Stomach (tissue), 9 donors: ENCODE measurements around the gene RXRA. TPM values are rescaled to one million over a fixed set of nuclear protein-coding genes. Genes with fewer than 3 reads are reported as not detected.
A peak's percentile ranks its signal among the peaks of the same experiment; 100 is the strongest.

Experiments
- DNase-seq, 2 donors: peaks; one replicate each; pipeline versions ENCODE4 v3.0.0 to v3.0.0-alpha.2; 2013 to 2019
- H3K27ac ChIP-seq, 5 donors: fragments of 200-600 bp in 4 of 5; sonication (generic) in 4 of 5; one replicate each; pipeline ENCODE4 v1.5.1; 2013 to 2019; ENCODE audit warnings: mild to moderate bottlenecking in 1 of 5, moderate library complexity in 1 of 5
- H3K27me3 ChIP-seq, 3 donors: fragments of 200-600 bp; sonication (generic); one replicate each; pipeline ENCODE4 v1.5.1; 2017 to 2019; ENCODE audit warnings: mixed run types in 1 of 3
- H3K36me3 ChIP-seq, 4 donors: fragments of 200-600 bp; sonication (generic); 1 replicate in 3 of 4; 2 replicates in 1 of 4; pipeline ENCODE4 v1.5.1; 2016 to 2019
- H3K4me1 ChIP-seq, 4 donors: fragments of 200-600 bp; sonication (generic); one replicate each; pipeline ENCODE4 v1.5.1; 2016 to 2019
- H3K4me3 ChIP-seq, 4 donors: fragments of 200-600 bp; sonication (generic) in 3 of 4; one replicate each; pipeline ENCODE4 v1.5.1; 2016 to 2019; ENCODE audit warnings: mild to moderate bottlenecking in 1 of 4
- H3K9me3 ChIP-seq, 4 donors: fragments of 200-600 bp; sonication (generic); one replicate each; pipeline ENCODE4 v1.5.1; 2016 to 2019
- EP300 ChIP-seq: sonication (generic); formaldehyde crosslinking; IDR thresholded peaks from one replicate; pipeline ENCODE4 v1.6.1; 2017; ENCODE audit warnings: antibody characterized with exemption
- POLR2A ChIP-seq, 4 donors: fragments of 450-650 bp; IDR thresholded peaks; one replicate each; pipeline ENCODE4 v1.6.1; 2016; ENCODE audit warnings: antibody characterized with exemption in 4 of 4, control low read depth in 2 of 4, mild to moderate bottlenecking in 1 of 4, moderate library complexity in 1 of 4
- POLR2AphosphoS5 ChIP-seq, 3 donors: sonication (generic); formaldehyde crosslinking; IDR thresholded peaks; one replicate each; pipeline ENCODE4 v1.6.1; 2016; ENCODE audit warnings: antibody characterized with exemption in 3 of 3
- WGBS, 5 donors: extraction: QIAGEN DNeasy Blood & Tissue Kit in 3 of 5; methylation state at CpG; one replicate each; pipeline versions ENCODE4 v1.1.5 to v1.1.7; 2013 to 2018; 5-methylcytosine and 5-hydroxymethylcytosine counted together
- intact Hi-C: fragments of 100-400 bp; cut with DNase I; formaldehyde crosslinking; loops from one replicate; pipeline ENCODE4 v1.15.1; 2023; ENCODE audit warnings: low total_unique reads
- polyA plus RNA-seq, 3 donors: library from polyadenylated mRNA; stranded (reverse); fragments of 200-250 nt; gene quantifications; one replicate each; pipeline ENCODE4 v1.2.3, GENCODE V29; 2013
- total RNA-seq, 5 donors: library from RNA; depleted of rRNA; stranded (reverse); fragments of >200 nt; gene quantifications; one replicate each; pipeline versions ENCODE4 v1.1.0 to v1.2.3, GENCODE V29; 2014 to 2016
- TF ChIP-seq, protein P1 (sequence below), 7 experiments: fragments of 450-650 bp in 4 of 7; fragments of 200-600 bp in 3 of 7; sonication (generic) in 3 of 7; IDR thresholded peaks; one replicate each; pipeline ENCODE4 v1.5.1; 2016 to 2019; ENCODE audit warnings: antibody characterized with exemption in 7 of 7, control low read depth in 2 of 7, mild to moderate bottlenecking in 1 of 7
- donor health status: healthy with polysubstance abuse.
- donor health status: Bipolar disorder and iron deficiency.
- donor health status: healthy.

RXRA gene
- total and polyA plus RNA-seq, 8 donors = 14.0 to 68.4 (median 29.3) TPM

DNA sequence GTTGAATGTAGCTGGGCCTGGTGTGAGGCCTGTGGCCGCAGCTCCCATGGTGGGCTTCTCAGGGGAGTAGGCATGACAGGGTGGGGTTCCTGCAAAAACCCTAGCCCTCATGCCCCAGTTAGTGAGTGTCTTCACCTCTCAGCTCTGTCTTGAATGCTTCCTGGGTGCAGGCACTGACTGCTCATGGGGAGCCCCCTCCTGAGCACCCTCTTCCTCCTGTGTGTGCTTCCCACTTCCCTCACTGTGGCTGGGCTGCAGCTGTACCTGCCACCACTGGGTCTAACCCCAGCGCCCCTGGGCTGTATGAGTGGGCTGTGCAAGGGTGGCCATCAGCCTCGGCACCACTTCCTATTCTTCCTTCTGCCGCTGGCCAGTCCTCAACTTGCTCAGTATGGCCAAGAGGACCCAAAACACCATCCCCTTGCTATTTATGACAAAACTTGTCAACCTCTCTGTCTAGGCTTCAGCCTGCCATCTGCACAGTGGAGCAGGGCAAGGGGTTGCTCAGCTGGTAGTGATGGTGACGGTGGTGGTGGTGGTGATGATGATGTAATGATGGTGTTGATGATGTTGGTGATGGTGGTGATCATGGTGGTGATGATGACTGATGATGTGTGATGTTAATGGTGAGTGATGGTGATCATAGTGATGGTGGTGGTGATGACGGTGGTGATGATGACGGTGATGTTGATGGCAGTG, 67.5 kb downstream of the RXRA start:
- Histone ChIP-seq H3K36me3 (peaks cover 0 to 5% (median 0%) of the 10 kb centered on the region in 4 donors), H3K27me3 (no peaks in the 10 kb centered on the region), H3K27ac (no peak overlapping the region), H3K4me1 (peaks cover 56 to 98% (median 87%) of the 10 kb centered on the region in 4 donors), H3K4me3 (no peak overlapping the region), H3K9me3 (peaks cover 0 to under 1% (median 0%) of the 10 kb centered on the region in 4 donors)
- WGBS, 5 donors = 85 to 96% (median 93%) methylated on average over 5 to 7 of the region's 7 CpGs
- no peak for DNase-seq
- TF ChIP-seq, protein P1, sequence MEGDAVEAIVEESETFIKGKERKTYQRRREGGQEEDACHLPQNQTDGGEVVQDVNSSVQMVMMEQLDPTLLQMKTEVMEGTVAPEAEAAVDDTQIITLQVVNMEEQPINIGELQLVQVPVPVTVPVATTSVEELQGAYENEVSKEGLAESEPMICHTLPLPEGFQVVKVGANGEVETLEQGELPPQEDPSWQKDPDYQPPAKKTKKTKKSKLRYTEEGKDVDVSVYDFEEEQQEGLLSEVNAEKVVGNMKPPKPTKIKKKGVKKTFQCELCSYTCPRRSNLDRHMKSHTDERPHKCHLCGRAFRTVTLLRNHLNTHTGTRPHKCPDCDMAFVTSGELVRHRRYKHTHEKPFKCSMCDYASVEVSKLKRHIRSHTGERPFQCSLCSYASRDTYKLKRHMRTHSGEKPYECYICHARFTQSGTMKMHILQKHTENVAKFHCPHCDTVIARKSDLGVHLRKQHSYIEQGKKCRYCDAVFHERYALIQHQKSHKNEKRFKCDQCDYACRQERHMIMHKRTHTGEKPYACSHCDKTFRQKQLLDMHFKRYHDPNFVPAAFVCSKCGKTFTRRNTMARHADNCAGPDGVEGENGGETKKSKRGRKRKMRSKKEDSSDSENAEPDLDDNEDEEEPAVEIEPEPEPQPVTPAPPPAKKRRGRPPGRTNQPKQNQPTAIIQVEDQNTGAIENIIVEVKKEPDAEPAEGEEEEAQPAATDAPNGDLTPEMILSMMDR (IDR thresholded peaks at IDR 0.05) = no peak
- no peak for TF ChIP-seq POLR2AphosphoS5 (IDR thresholded peaks at IDR 0.05)
- no peak for TF ChIP-seq EP300
- TF ChIP-seq POLR2A (IDR thresholded peaks at IDR 0.05) = no peak
- intact Hi-C loops = no loop called here

DNA sequence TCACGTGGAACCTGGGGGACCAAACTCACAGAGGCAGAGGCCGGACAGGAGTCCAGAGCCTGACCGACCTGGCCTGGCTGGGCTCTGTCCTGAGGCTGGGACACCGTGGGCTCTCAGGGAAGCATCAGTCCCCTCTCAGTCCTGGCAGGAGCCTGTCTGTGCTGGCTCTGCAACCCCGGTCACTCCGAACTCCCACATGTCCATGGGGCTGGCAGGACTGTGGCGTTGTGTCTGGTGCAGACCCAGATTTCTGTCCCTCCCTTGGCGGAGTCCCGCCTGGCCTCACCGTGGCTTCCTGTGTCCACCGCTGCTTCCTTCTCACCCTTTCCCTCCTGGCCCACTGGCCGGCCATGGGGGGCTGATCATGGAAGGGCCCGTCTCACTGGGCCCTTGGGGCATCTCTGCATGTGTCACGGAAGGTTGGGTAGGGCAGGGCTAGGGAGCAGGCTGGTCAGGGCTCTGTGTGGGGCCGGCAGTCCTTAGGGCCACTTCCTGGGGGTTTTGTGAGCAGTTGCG, 68.8 kb downstream of the RXRA start:
- peak overlapping the region in 2 of 5 donors; percentile 67 to 71 for H3K27ac ChIP-seq
- peaks cover 0 to 5% (median 0%) of the 10 kb centered on the region in 4 donors for H3K36me3 ChIP-seq
- peaks cover 44 to 95% (median 77%) of the 10 kb centered on the region in 4 donors for H3K4me1 ChIP-seq

DNA sequence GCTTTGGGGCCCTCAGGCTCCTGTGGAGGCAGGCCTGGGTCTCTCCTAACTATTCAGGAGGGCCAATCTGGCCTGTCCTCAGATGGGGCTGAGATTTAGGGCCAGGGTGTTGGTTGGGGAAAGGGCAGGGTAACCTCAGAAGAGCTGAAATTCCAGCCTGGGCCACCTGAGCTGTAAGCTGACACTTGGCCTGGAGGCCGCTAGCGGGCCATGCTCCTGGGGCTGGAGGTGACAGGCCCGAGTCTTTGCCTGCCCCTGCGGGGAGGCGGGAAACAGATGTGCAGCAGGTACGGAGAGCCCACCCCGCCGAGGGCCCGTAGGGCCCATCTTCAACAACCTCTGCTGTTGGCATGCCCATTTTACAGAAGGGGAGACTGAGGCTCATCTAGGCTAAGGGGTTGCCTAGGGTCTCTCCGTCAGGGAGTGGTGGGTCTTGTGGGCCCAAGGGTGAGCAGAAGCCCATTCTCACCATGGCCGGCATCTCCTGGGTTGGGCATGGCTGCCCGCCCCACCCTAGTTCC, 69.5 kb downstream of the RXRA start:
- 58 to 89% (median 79%) methylated on average over 3 to 12 of the region's 12 CpGs for WGBS, 5 donors
- TF ChIP-seq, protein P1 (IDR thresholded peaks at IDR 0.05) = no peak
- TF ChIP-seq EP300 = no peak
- Histone ChIP-seq H3K9me3 (peaks cover 0 to 8% (median 0%) of the 10 kb centered on the region in 4 donors), H3K27ac (peak overlapping the region in 4 of 5 donors; percentile 38 to 71 (median 54)), H3K4me1 (peaks cover 37 to 95% (median 73%) of the 10 kb centered on the region in 4 donors), H3K27me3 (no peaks in the 10 kb centered on the region), H3K4me3 (peak overlapping the region in 2 of 4 donors; percentile 15 to 34), H3K36me3 (peaks cover 0 to 5% (median 0%) of the 10 kb centered on the region in 4 donors)
- no peak for DNase-seq
- intact Hi-C loops = no loop called here

More for the DNA sequence above, 68.8 kb downstream of the RXRA start:
- no peak for DNase-seq
- H3K4me3 ChIP-seq = no peak overlapping the region
- intact Hi-C loops = no loop called here
- TF ChIP-seq EP300 (no peak), POLR2A (IDR thresholded peaks at IDR 0.05) (no peak), POLR2AphosphoS5 (IDR thresholded peaks at IDR 0.05) (no peak)
- TF ChIP-seq, protein P1 (IDR thresholded peaks at IDR 0.05) = no peak
- 77 to 86% (median 79%) methylated on average over 12 to 16 of the region's 16 CpGs for WGBS, 5 donors
- H3K27me3 ChIP-seq = no peaks in the 10 kb centered on the region
- peaks cover 0 to 8% (median 0%) of the 10 kb centered on the region in 4 donors for H3K9me3 ChIP-seq

DNA sequence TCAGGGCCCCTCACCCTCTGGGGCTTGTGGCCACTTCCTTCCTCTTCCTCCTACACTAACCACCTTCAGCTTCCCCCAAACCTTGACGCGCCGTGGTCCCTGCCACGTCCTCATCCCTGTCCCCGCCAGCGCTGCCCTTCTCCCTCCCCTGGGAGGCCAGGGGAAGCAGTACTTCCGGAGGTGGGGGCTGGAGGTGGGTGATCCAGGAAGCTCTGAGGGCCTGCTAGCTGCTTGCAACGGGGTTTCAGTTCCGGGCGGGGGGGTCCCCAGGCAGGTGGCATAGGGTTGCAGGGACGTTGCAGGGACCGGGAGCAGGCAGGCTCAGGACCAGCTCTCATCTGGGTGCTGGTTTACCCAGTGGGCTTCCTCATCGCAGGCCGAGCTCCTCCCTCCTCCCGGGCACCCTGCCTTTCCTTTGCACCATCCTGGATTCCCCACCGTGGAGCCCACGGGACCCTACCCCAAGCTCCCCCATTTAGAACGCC, 70.0 kb downstream of the RXRA start:
- DNase-seq = no peak
- 43 to 68% (median 60%) methylated on average over 14 to 18 of the region's 18 CpGs for WGBS, 5 donors
- H3K4me3 ChIP-seq = peak overlapping the region in 3 of 4 donors; percentile 8 to 34 (median 15)
- peaks cover 33 to 94% (median 70%) of the 10 kb centered on the region in 4 donors for H3K4me1 ChIP-seq
- H3K9me3 ChIP-seq = peaks cover 0 to 8% (median 0%) of the 10 kb centered on the region in 4 donors
- peak overlapping the region; percentile 8 to 71 (median 41) for H3K27ac ChIP-seq
- intact Hi-C loops = no loop called here
- H3K27me3 ChIP-seq = no peaks in the 10 kb centered on the region
- peak in 1 of 3 donors; percentile 32 for TF ChIP-seq POLR2AphosphoS5 (IDR thresholded peaks at IDR 0.05)
- no peak for TF ChIP-seq EP300
- no peak for TF ChIP-seq POLR2A (IDR thresholded peaks at IDR 0.05)
- peaks cover 0 to 3% (median under 1%) of the 10 kb centered on the region in 4 donors for H3K36me3 ChIP-seq
